H9 (cell line): ENCODE results near the gene PHEX. TPM values are rescaled to one million over a fixed set of nuclear protein-coding genes. Genes with fewer than 3 reads are reported as not detected.

Experiments
- DNase-seq: peaks from one replicate; pipeline ENCODE4 v3.0.0-alpha.2; 2017
- H2AFZ ChIP-seq: one replicate; pipeline ENCODE4 v1.6.1; 2013; ENCODE audit warnings: mild to moderate bottlenecking, low read length, control low read depth, moderate library complexity
- H2AK5ac ChIP-seq: 2 replicates; pipeline ENCODE4 v1.6.1; 2013; ENCODE audit warnings: low read length, control low read depth, mixed read lengths; ENCODE audit not compliant: insufficient read length
- H2BK120ac ChIP-seq: one replicate; pipeline ENCODE4 v1.6.1; 2013; ENCODE audit warnings: low read depth, mild to moderate bottlenecking, low read length, control low read depth, inconsistent platforms; ENCODE audit not compliant: poor library complexity, severe bottlenecking
- H2BK12ac ChIP-seq: 2 replicates; pipeline ENCODE4 v1.6.1; 2013; ENCODE audit warnings: low read length, control low read depth, mixed read lengths, low read depth; ENCODE audit not compliant: insufficient read length
- H2BK15ac ChIP-seq: 2 replicates; pipeline ENCODE4 v1.6.1; 2013; ENCODE audit warnings: low read depth, low read length, control low read depth
- H2BK20ac ChIP-seq: one replicate; pipeline ENCODE4 v1.6.1; 2013; ENCODE audit warnings: low read depth, mild to moderate bottlenecking, low read length, control low read depth, inconsistent platforms; ENCODE audit not compliant: poor library complexity, severe bottlenecking
- H2BK5ac ChIP-seq: 2 replicates; pipeline ENCODE4 v1.6.1; 2013; ENCODE audit warnings: low read length, control low read depth, mixed read lengths; ENCODE audit not compliant: insufficient read length
- H3K14ac ChIP-seq: 2 replicates; pipeline ENCODE4 v1.6.1; 2013; ENCODE audit warnings: low read length, control low read depth; ENCODE audit not compliant: insufficient read depth
- H3K18ac ChIP-seq: 2 replicates; pipeline ENCODE4 v1.6.1; 2013; ENCODE audit warnings: low read depth, mild to moderate bottlenecking, mixed read lengths, low read length, control low read depth; ENCODE audit not compliant: insufficient read length
- H3K23ac ChIP-seq: 2 replicates; pipeline ENCODE4 v1.6.1; 2013; ENCODE audit warnings: low read length, control low read depth, mixed read lengths, low read depth; ENCODE audit not compliant: insufficient read length
- H3K23me2 ChIP-seq: 2 replicates; pipeline ENCODE4 v1.6.1; 2013; ENCODE audit warnings: low read depth, mild to moderate bottlenecking, mixed read lengths, low read length, control low read depth; ENCODE audit not compliant: insufficient read length, poor library complexity, severe bottlenecking
- H3K27ac ChIP-seq: 2 replicates; pipeline ENCODE4 v1.5.1; 2013; ENCODE audit warnings: low read length, control low read depth, mixed read lengths, low read depth; ENCODE audit not compliant: insufficient read length
- H3K27me3 ChIP-seq: 2 replicates; pipeline ENCODE4 v1.6.1; 2013; ENCODE audit warnings: low read length, control low read depth, inconsistent platforms; ENCODE audit not compliant: insufficient read depth
- H3K4ac ChIP-seq: 2 replicates; pipeline ENCODE4 v1.6.1; 2013; ENCODE audit warnings: low read depth, mild to moderate bottlenecking, control low read depth, inconsistent platforms, low read length, moderate library complexity
- H3K4me1 ChIP-seq: 2 replicates; pipeline ENCODE4 v1.6.1; 2013; ENCODE audit warnings: low read length, control low read depth, inconsistent platforms; ENCODE audit not compliant: insufficient read depth
- H3K4me2 ChIP-seq: 2 replicates; pipeline ENCODE4 v1.6.1; 2013; ENCODE audit warnings: low read length, control low read depth, mixed read lengths; ENCODE audit not compliant: insufficient read length, insufficient read depth
- H3K56ac ChIP-seq: 2 replicates; pipeline ENCODE4 v1.6.1; 2013; ENCODE audit warnings: low read depth, mild to moderate bottlenecking, mixed read lengths, low read length, control low read depth; ENCODE audit not compliant: insufficient read length
- H3K79me1 ChIP-seq: 2 replicates; pipeline ENCODE4 v1.6.1; 2013; ENCODE audit warnings: low read depth, mild to moderate bottlenecking, moderate library complexity, low read length, control low read depth, inconsistent platforms; ENCODE audit not compliant: insufficient read depth, poor library complexity, severe bottlenecking
- H3K79me2 ChIP-seq: 2 replicates; pipeline ENCODE4 v1.6.1; 2013; ENCODE audit warnings: low read length, control low read depth, inconsistent platforms; ENCODE audit not compliant: insufficient read depth
- H3K9ac ChIP-seq: 2 replicates; pipeline ENCODE4 v1.6.1; 2013; ENCODE audit warnings: low read length, control low read depth, mixed read lengths; ENCODE audit not compliant: insufficient read length; ENCODE audit errors: extremely low read depth
- H3K9me3 ChIP-seq: one replicate; pipeline ENCODE4 v1.6.1; 2013; ENCODE audit warnings: low read depth, low read length, inconsistent platforms; ENCODE audit not compliant: control insufficient read depth
- H3T11ph ChIP-seq: one replicate; pipeline ENCODE4 v1.6.1; 2013; ENCODE audit warnings: mild to moderate bottlenecking, low read length, control low read depth, inconsistent platforms
- H4K20me1 ChIP-seq: one replicate; pipeline ENCODE4 v1.6.1; 2013; ENCODE audit not compliant: control insufficient read depth, insufficient read length, insufficient read depth
- H4K5ac ChIP-seq: 2 replicates; pipeline ENCODE4 v1.6.1; 2013; ENCODE audit warnings: low read depth, mild to moderate bottlenecking, mixed read lengths, low read length, control low read depth; ENCODE audit not compliant: insufficient read length
- H4K8ac ChIP-seq: replicated peaks from 2 replicates; pipeline ENCODE4 v1.6.1; 2013; ENCODE audit warnings: low read length, control low read depth, mixed read lengths, low read depth; ENCODE audit not compliant: insufficient read length
- H4K91ac ChIP-seq: 2 replicates; pipeline ENCODE4 v1.6.1; 2013; ENCODE audit warnings: low read depth, mild to moderate bottlenecking, moderate library complexity, mixed read lengths, low read length, control low read depth; ENCODE audit not compliant: insufficient read length
- H3K27ac Mint-ChIP-seq, 3 experiments: 2 replicates in 2 of 3; 3 replicates in 1 of 3; pipeline ENCODE4 v1.8.0; 2020 to 2021; ENCODE audit warnings: mixed read lengths in 3 of 3, mild to moderate bottlenecking in 1 of 3, moderate library complexity in 1 of 3
- H3K27me3 Mint-ChIP-seq: 2 replicates; pipeline ENCODE4 v1.8.0; 2021; ENCODE audit warnings: low read depth, mild to moderate bottlenecking, moderate library complexity, mixed read lengths
- H3K36me3 Mint-ChIP-seq, 3 experiments: 2 replicates in 2 of 3; 3 replicates in 1 of 3; pipeline ENCODE4 v1.8.0; 2020 to 2021; ENCODE audit warnings: low read depth in 3 of 3, mixed read lengths in 3 of 3; ENCODE audit not compliant: insufficient read depth in 1 of 3
- H3K4me1 Mint-ChIP-seq, 2 experiments: 2 replicates each; pipeline ENCODE4 v1.8.0; 2020; ENCODE audit warnings: mixed read lengths in 2 of 2
- H3K4me3 Mint-ChIP-seq, 2 experiments: 2 replicates in 1 of 2; 3 replicates in 1 of 2; pipeline ENCODE4 v1.8.0; 2020 to 2021; ENCODE audit warnings: mild to moderate bottlenecking in 2 of 2, mixed read lengths in 2 of 2, moderate library complexity in 1 of 2
- H3K9me3 Mint-ChIP-seq, 2 experiments: 2 replicates in 1 of 2; 3 replicates in 1 of 2; pipeline ENCODE4 v1.8.0; 2020; ENCODE audit warnings: mild to moderate bottlenecking in 2 of 2, mixed read lengths in 2 of 2, moderate library complexity in 1 of 2
- total RNA-seq: library from RNA; stranded (reverse); gene quantifications from 2 replicates; pipeline ENCODE4 v1.2.1, GENCODE V29; 2021
- TF ChIP-seq, protein P1 (sequence below): fragments of 200-600 bp; sonication (generic); conservative IDR thresholded peaks from 3 replicates; pipeline ENCODE4 v1.8.0; 2021; ENCODE audit warnings: antibody characterized with exemption, mild to moderate bottlenecking

Gene PHEX
- total RNA-seq, 1 experiment from 2014 or later: 0.11 TPM

DNA sequence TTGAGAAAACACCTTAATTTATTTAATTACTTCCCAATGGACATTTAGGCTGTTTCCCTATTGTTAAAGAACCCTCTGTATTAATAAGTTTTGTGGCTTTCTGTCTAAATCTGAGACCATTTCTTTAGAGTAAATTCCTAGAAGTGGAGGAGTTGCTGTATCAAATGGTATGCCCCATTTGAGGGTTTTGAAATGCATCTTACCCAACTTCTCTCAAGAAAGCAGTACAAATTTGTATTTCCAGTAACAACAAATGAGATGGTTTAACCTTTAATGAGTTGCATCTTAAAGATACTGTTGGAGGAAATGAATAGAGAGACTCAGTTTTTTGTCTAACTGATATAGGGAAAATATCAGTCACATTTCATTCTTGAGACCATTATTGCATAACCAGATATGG is 170.1 kb downstream of the PHEX start:
- no peaks in the 10 kb centered on the region for H3K9me3 ChIP-seq
- H4K91ac ChIP-seq: no peak overlapping the region
- H3K27ac Mint-ChIP-seq: no peak overlapping the region
- H3K23me2 ChIP-seq: no peaks in the 10 kb centered on the region
- no peak overlapping the region for H3T11ph ChIP-seq
- DNase-seq: no peak
- H3K4ac ChIP-seq: no peak overlapping the region
- H2AFZ ChIP-seq: no peak overlapping the region
- no peaks in the 10 kb centered on the region for H3K4me1 Mint-ChIP-seq
- H2BK15ac ChIP-seq: no peak overlapping the region
- TF ChIP-seq, protein P1, sequence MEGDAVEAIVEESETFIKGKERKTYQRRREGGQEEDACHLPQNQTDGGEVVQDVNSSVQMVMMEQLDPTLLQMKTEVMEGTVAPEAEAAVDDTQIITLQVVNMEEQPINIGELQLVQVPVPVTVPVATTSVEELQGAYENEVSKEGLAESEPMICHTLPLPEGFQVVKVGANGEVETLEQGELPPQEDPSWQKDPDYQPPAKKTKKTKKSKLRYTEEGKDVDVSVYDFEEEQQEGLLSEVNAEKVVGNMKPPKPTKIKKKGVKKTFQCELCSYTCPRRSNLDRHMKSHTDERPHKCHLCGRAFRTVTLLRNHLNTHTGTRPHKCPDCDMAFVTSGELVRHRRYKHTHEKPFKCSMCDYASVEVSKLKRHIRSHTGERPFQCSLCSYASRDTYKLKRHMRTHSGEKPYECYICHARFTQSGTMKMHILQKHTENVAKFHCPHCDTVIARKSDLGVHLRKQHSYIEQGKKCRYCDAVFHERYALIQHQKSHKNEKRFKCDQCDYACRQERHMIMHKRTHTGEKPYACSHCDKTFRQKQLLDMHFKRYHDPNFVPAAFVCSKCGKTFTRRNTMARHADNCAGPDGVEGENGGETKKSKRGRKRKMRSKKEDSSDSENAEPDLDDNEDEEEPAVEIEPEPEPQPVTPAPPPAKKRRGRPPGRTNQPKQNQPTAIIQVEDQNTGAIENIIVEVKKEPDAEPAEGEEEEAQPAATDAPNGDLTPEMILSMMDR: no peak
- no peak overlapping the region for H2AK5ac ChIP-seq
- H2BK12ac ChIP-seq: no peak overlapping the region
- no peak overlapping the region for H3K27ac ChIP-seq
- no peak overlapping the region for H3K56ac ChIP-seq
- H3K4me2 ChIP-seq: no peak overlapping the region
- H3K14ac ChIP-seq: no peak overlapping the region
- no peaks in the 10 kb centered on the region for H3K79me1 ChIP-seq
- no peaks in the 10 kb centered on the region for H3K27me3 ChIP-seq
- no peaks in the 10 kb centered on the region for H3K4me1 ChIP-seq
- H3K18ac ChIP-seq: no peak overlapping the region
- H3K27me3 Mint-ChIP-seq: no peaks in the 10 kb centered on the region
- no peak overlapping the region for H4K5ac ChIP-seq
- H3K9ac ChIP-seq: no peak overlapping the region
- no peaks in the 10 kb centered on the region for H3K79me2 ChIP-seq
- no peak overlapping the region for H2BK5ac ChIP-seq
- peaks cover 0 to 25% of the 10 kb centered on the region in 2 experiments; a peak in 3 of 5 replicates for H3K9me3 Mint-ChIP-seq
- no peak overlapping the region for H3K4me3 Mint-ChIP-seq
- no peaks in the 10 kb centered on the region for H4K20me1 ChIP-seq
- no peak overlapping the region for H2BK120ac ChIP-seq
- no peak overlapping the region for H4K8ac ChIP-seq
- H3K36me3 Mint-ChIP-seq: peaks cover 0 to 3% (median 0%) of the 10 kb centered on the region in 3 experiments; a peak in 1 of 7 replicates
- no peak overlapping the region for H2BK20ac ChIP-seq
- no peak overlapping the region for H3K23ac ChIP-seq
